Endothelial cell of umbilical vein (primary cell): ENCODE measurements around the gene PSIP1. TPM values are rescaled to one million over a fixed set of nuclear protein-coding genes. Genes with fewer than 3 reads are reported as not detected.

Source experiments
- BruUV-seq: library from RNA; stranded (reverse); fragments of 400-500 nt; replicated peaks from 2 replicates; lab custom pipeline; 2021; lab: Mats Ljungman, UMichigan
- CTCF ChIA-PET: fragments of 300-600, 350-600 bp; sonication (Branson Sonifier 250); formaldehyde crosslinking; loops from one replicate; lab custom pipeline; 2021; ENCODE audit warnings: antibody characterized with exemption, inconsistent platforms; lab: Charles Lee
- POLR2A ChIA-PET: fragments of 300-600, 350-600 bp; sonication (Branson Sonifier 250); formaldehyde crosslinking; loops from one replicate; lab custom pipeline; 2021; ENCODE audit warnings: antibody characterized with exemption, inconsistent platforms; lab: Charles Lee
- DNase-seq: peaks from one replicate; pipeline ENCODE4 v3.0.0-alpha.2; 2011; ENCODE audit warnings: low read depth, low spot score
- FAIRE-seq: peaks from 2 replicates; lab custom pipeline; 2011; peaks lifted over from hg19 to GRCh38; lab: Jason Lieb, UNC
- H2AFZ ChIP-seq: 2 replicates; pipeline ENCODE4 v1.6.0; 2012; ENCODE audit warnings: low read depth, low read length, control low read depth, inconsistent platforms
- H3K27ac ChIP-seq: 2 replicates; pipeline ENCODE4 v1.5.1; 2011; ENCODE audit warnings: low read depth, mild to moderate bottlenecking, control low read depth, low read length, moderate library complexity; ENCODE audit not compliant: insufficient read depth
- H3K27me3 ChIP-seq, 2 experiments: 2 replicates each; pipeline versions ENCODE4 v1.6.0 to v1.6.1; 2011; ENCODE audit warnings: low read length in 2 of 2, mixed read lengths in 1 of 2; ENCODE audit not compliant: control insufficient read depth in 2 of 2, insufficient read depth in 2 of 2
- H3K36me3 ChIP-seq, 2 experiments: 2 replicates in 1 of 2; 3 replicates in 1 of 2; pipeline ENCODE4 v1.5.1; 2011; ENCODE audit warnings: low read length in 2 of 2, mild to moderate bottlenecking in 1 of 2, moderate library complexity in 1 of 2; ENCODE audit not compliant: control insufficient read depth in 2 of 2, insufficient read depth in 2 of 2; ENCODE audit errors: extremely low read depth in 1 of 2
- H3K4me1 ChIP-seq: 3 replicates; pipeline ENCODE4 v1.5.1; 2011; ENCODE audit warnings: mild to moderate bottlenecking, low read length; ENCODE audit not compliant: control insufficient read depth, insufficient read depth; ENCODE audit errors: extremely low read depth
- H3K4me2 ChIP-seq: 2 replicates; pipeline ENCODE4 v1.6.1; 2011; ENCODE audit warnings: low read length, control low read depth, mixed read lengths; ENCODE audit not compliant: insufficient read depth
- H3K4me3 ChIP-seq, 3 experiments: fragments of 200-600 bp in 1 of 3; sonication (generic), shearing (Covaris generic) in 1 of 3; replicated peaks in 1 of 3; 2 replicates each; pipeline ENCODE4 v1.5.1; 2011 to 2016; ENCODE audit warnings: control low read depth in 3 of 3, low read length in 3 of 3, mild to moderate bottlenecking in 2 of 3, inconsistent platforms in 1 of 3, low read depth in 1 of 3, moderate library complexity in 1 of 3; ENCODE audit not compliant: insufficient read depth in 1 of 3
- H3K79me2 ChIP-seq: 2 replicates; pipeline ENCODE4 v1.6.0; 2012; ENCODE audit warnings: low read length, inconsistent platforms; ENCODE audit not compliant: control insufficient read depth, insufficient read depth
- H3K9ac ChIP-seq: replicated peaks from 2 replicates; pipeline ENCODE3; 2011; ENCODE audit warnings: low read length, control low read depth; ENCODE audit not compliant: insufficient read depth; ENCODE audit errors: extremely low read depth
- H3K9me1 ChIP-seq: replicated peaks from 3 replicates; pipeline ENCODE4 v1.6.0; 2011; ENCODE audit warnings: mild to moderate bottlenecking, low read length; ENCODE audit not compliant: control insufficient read depth, insufficient read depth; ENCODE audit errors: extremely low read depth
- H3K9me3 ChIP-seq: replicated peaks from 2 replicates; pipeline ENCODE4 v1.5.1; 2012; ENCODE audit warnings: low read length, inconsistent platforms; ENCODE audit not compliant: control insufficient read depth, insufficient read depth
- H4K20me1 ChIP-seq: replicated peaks from 2 replicates; pipeline ENCODE3; 2011; ENCODE audit warnings: mild to moderate bottlenecking, low read length; ENCODE audit not compliant: control insufficient read depth, insufficient read depth; ENCODE audit errors: extremely low read depth
- CTCF ChIP-seq, 2 donors: IDR thresholded peaks; 1 replicate in 1 of 2; 2 replicates in 1 of 2; pipeline ENCODE4 v1.5.1; 2011; ENCODE audit warnings: low read length in 2 of 2, mild to moderate bottlenecking in 2 of 2, moderate library complexity in 2 of 2, control low read depth in 1 of 2, inconsistent platforms in 1 of 2, low read depth in 1 of 2; ENCODE audit not compliant: insufficient read depth in 1 of 2; ENCODE audit errors: extremely low read depth in 1 of 2
- EZH2 ChIP-seq: IDR thresholded peaks from 2 replicates; pipeline ENCODE4 v1.6.1; 2012; ENCODE audit warnings: borderline replicate concordance, low read depth, mild to moderate bottlenecking, moderate library complexity, low read length, inconsistent platforms; ENCODE audit not compliant: severe bottlenecking
- FOS ChIP-seq: IDR thresholded peaks from 2 replicates; pipeline ENCODE4 v1.6.1; 2011; ENCODE audit warnings: mild to moderate bottlenecking, low read length, moderate library complexity, borderline replicate concordance; ENCODE audit not compliant: insufficient read depth
- GATA2 ChIP-seq: IDR thresholded peaks from 2 replicates; pipeline ENCODE4 v1.7.0; 2011; ENCODE audit warnings: low read depth, mild to moderate bottlenecking, moderate library complexity, mixed read lengths, low read length; ENCODE audit not compliant: insufficient read length, insufficient read depth
- JUN ChIP-seq: IDR thresholded peaks from 2 replicates; pipeline ENCODE4 v1.6.1; 2011; ENCODE audit warnings: borderline replicate concordance, low read depth; ENCODE audit not compliant: insufficient read length, insufficient read depth
- MAX ChIP-seq: IDR thresholded peaks from 2 replicates; pipeline ENCODE4 v1.6.1; 2011; ENCODE audit not compliant: insufficient read depth, insufficient read length
- MYC ChIP-seq: IDR thresholded peaks from one replicate; pipeline ENCODE4 v1.6.1; 2011; ENCODE audit warnings: mild to moderate bottlenecking, low read depth, low read length
- POLR2A ChIP-seq: IDR thresholded peaks from 2 replicates; pipeline ENCODE4 v1.6.1; 2012; ENCODE audit warnings: low read depth, mild to moderate bottlenecking, control low read depth, low read length
- dilution Hi-C: fragments of 300-500 bp; cut with MboI; formaldehyde crosslinking; loops from one replicate; pipeline ENCODE4 v1.15.0; 2019; ENCODE audit warnings: low sequenced_read_pairs; ENCODE audit not compliant: extremely low pct_ligation_motif_present
- intact Hi-C: fragments of 100-400 bp; cut with micrococcal nuclease; formaldehyde crosslinking; loops from one replicate; pipeline ENCODE4 v1.10.0; 2022
- polyA plus RNA-seq, 4 experiments: library from polyadenylated mRNA; depleted of rRNA in 3 of 4; stranded (reverse) in 3 of 4; unstranded in 1 of 4; fragments of >200 nt; gene quantifications; 2 replicates each; pipeline versions ENCODE4 v1.2.1 to v1.2.3, GENCODE V29; 2011 to 2012; ENCODE audit warnings: missing spikeins in 1 of 4
- total RNA-seq: library from RNA; stranded (reverse); gene quantifications from 2 replicates; pipeline ENCODE4 v1.2.3, GENCODE V29; 2021

The PSIP1 gene
- total and polyA plus RNA-seq, 2 donors (not counting 3 experiments of a cell fraction or from before 2014, with no cell fraction given), result 12.9 to 76.7 TPM

GRCh38 chr9:15482146-15482545 lies 28.6 kb downstream of the PSIP1 start:
- no peaks in the 10 kb centered on the region for H3K79me2 ChIP-seq
- H2AFZ ChIP-seq, result no peak overlapping the region
- no peaks in the 10 kb centered on the region for H3K9me1 ChIP-seq
- no peaks in the 10 kb centered on the region for H3K9me3 ChIP-seq
- POLR2A ChIA-PET, result no interaction called here
- BruUV-seq, result no TSS peak
- TF ChIP-seq POLR2A (no peak), JUN (no peak), MYC (no peak), MAX (no peak), GATA2 (no peak), EZH2 (no peak), FOS (no peak), CTCF (IDR thresholded peaks at IDR 0.05; ENCODE audit: extremely low read depth in 1 of 2, insufficient read depth in 1 of 2, low read depth in 1 of 2, low read length in 2 of 2) (no peak)
- no peak overlapping the region for H3K27ac ChIP-seq
- H3K4me3 ChIP-seq, result no peak overlapping the region
- DNase-seq (no peak), FAIRE-seq (no peak)
- dilution Hi-C loops (no loop called here), intact Hi-C loops (no loop called here)
- no peaks in the 10 kb centered on the region for H4K20me1 ChIP-seq
- no peak overlapping the region for H3K9ac ChIP-seq
- H3K36me3 ChIP-seq, result peaks cover 4 to 6% of the 10 kb centered on the region in 2 experiments
- H3K4me1 ChIP-seq, result no peaks in the 10 kb centered on the region
- CTCF ChIA-PET, result interaction anchor here (1.0 kb wide), 1 partner anchor 10 kb away, joined by 3 read pairs; no protein-coding TSS in a partner anchor
- H3K27me3 ChIP-seq, result no peaks in the 10 kb centered on the region
- H3K4me2 ChIP-seq, result no peak overlapping the region
